ENCODE measurements around the gene KRT4.
"Not testable (repeated sequence)": the region's sequence is repeated elsewhere in the genome, so short reads cannot be mapped to it uniquely, and the experiment has no call there.

Gene KRT4

DNA sequence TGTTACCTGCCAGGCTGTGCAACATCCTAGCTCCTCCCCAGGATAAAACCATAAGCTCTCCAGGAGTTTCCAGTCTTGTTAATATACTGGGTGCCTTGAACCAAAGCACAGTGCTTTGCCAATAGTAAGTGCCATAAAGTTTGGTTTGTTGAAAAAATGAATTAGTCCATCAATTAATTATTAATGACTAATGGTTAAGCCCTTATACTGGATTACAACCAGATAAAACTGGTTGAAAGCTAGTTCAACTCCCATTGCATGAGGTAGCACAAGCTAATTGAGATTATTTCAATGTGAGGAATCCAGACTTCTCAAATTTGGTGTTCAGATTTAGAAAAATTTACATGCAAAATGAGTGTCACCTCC, 16.4 kb downstream of the KRT4 start:
- H3K27me3 ChIP-seq (replicated peaks), result peaks cover 2% of the 10 kb centered on the region
- H3K4me3 ChIP-seq (ENCODE audit: low read depth, low read length), result no peak overlapping the region
- no peak overlapping the region for H3K27ac ChIP-seq
- H3K36me3 ChIP-seq (replicated peaks), result no peaks in the 10 kb centered on the region
- no peak for DNase-seq
- no peak for TF ChIP-seq CTCF (IDR thresholded peaks at IDR 0.05; ENCODE audit: low read depth, low read length, missing control alignments)
- in situ Hi-C loops (cut with HindIII; ENCODE audit: low pct_ligation_motif_present, low sequenced_read_pairs), result no loop called here

GRCh38 chr12:52796839-52797528, 16.9 kb downstream of the KRT4 start:
- TF ChIP-seq CTCF (IDR thresholded peaks at IDR 0.05; ENCODE audit: low read depth, low read length, missing control alignments), result no peak
- in situ Hi-C loops (cut with HindIII; ENCODE audit: low pct_ligation_motif_present, low sequenced_read_pairs), result no loop called here
- no peak overlapping the region for H3K27ac ChIP-seq
- no peak overlapping the region for H3K4me3 ChIP-seq (ENCODE audit: low read depth, low read length)
- H3K27me3 ChIP-seq (replicated peaks), result peaks cover under 1% of the 10 kb centered on the region
- no peak for DNase-seq
- H3K36me3 ChIP-seq (replicated peaks), result no peaks in the 10 kb centered on the region

GRCh38 chr12:52796429-52796794, 17.5 kb downstream of the KRT4 start:
- Histone ChIP-seq H3K27me3 (replicated peaks) (no peaks in the 10 kb centered on the region), H3K36me3 (replicated peaks) (no peaks in the 10 kb centered on the region), H3K27ac (no peak overlapping the region), H3K4me3 (ENCODE audit: low read depth, low read length) (no peak overlapping the region)
- in situ Hi-C loops (cut with HindIII; ENCODE audit: low pct_ligation_motif_present, low sequenced_read_pairs), result no loop called here
- no peak for TF ChIP-seq CTCF (IDR thresholded peaks at IDR 0.05; ENCODE audit: low read depth, low read length, missing control alignments)
- no peak for DNase-seq

- in situ Hi-C loops (cut with HindIII; ENCODE audit: low pct_ligation_motif_present, low sequenced_read_pairs), result no loop called here
- DNase-seq, result no peak
Observed at GRCh38 chr12:52795694-52796428, 18.1 kb downstream of the KRT4 start, which contains the start of gene KRT3. TSS of gene KRT3 (minus strand) at chr12:52796117. CDS start at chr12:52796042, 75 bp downstream.

DNA sequence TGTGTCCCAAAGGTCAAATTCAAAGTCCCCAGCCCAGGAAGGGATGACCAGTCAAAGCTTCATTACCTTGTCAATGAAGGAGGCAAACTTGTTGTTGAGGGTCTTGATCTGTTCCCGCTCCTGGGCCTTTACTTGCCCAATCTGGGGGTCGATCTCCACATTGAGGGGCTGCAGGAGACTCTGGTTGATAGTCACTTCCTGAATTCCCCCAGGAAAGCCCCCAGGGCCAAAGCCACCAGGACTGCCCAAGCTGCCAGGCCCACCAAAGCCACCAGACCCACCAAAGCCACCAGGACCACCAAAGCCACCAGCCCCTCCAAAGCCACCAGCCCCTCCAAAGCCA, 18.6 kb downstream of the KRT4 start:
- H3K27me3 ChIP-seq (replicated peaks); in situ Hi-C loops (cut with HindIII; ENCODE audit: low pct_ligation_motif_present, low sequenced_read_pairs); H3K36me3 ChIP-seq (replicated peaks); H3K4me3 ChIP-seq (ENCODE audit: low read depth, low read length); DNase-seq; H3K27ac ChIP-seq: not testable (repeated sequence)

More at GRCh38 chr12:52795694-52796428, 18.1 kb downstream of the KRT4 start, which contains the start of gene KRT3:
- TF ChIP-seq CTCF (IDR thresholded peaks at IDR 0.05; ENCODE audit: low read depth, low read length, missing control alignments), result no peak
- Histone ChIP-seq H3K27me3 (replicated peaks) (peaks cover 3% of the 10 kb centered on the region), H3K4me3 (ENCODE audit: low read depth, low read length) (no peak within 1 kb of the TSS), H3K36me3 (replicated peaks) (no peaks in the 10 kb centered on the region), H3K27ac (no peak within 1 kb of the TSS)

DNA sequence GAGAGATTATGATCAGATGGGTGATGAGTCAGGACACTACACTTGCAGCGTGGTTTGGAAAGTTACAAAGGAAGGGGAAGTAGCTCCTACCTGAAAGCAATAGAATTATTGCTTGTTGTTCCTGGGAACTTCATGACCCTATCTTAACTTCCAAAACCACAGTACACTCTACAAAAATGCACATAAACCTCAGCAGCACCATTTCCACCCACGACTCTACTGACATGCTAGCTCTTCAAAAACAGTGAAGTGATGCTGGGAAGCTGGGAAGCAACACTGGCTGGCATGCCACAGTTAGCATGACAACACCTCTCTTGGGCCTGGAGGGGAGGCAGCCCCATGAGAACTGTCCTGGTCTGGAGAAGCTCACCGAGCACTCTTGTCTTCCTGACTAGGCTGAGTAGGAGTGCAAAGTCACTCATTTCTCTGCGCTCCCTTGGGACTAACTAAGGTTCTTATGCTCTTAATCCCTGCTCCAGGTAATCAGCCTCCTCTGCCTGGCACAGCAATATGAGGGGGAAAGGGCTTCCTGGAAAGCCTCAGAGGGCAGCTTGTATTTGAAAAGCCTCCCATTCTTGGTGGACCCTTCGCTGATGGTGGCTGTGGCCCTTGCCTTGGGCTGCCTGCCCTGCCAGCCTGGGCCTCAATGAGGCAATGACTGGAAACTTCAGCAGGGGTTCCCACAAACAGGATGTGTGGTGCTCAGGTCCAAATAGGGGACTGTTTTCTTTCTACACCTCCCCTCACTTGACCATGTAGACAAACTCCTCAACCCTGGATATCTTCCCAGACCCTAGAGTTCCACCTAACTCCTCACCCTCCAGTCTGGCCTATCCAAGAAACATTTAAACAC, 19.2 kb downstream of the KRT4 start:
- DNase-seq, result no peak
- no peaks in the 10 kb centered on the region for H3K36me3 ChIP-seq (replicated peaks)
- in situ Hi-C loops (cut with HindIII; ENCODE audit: low pct_ligation_motif_present, low sequenced_read_pairs), result no loop called here
- TF ChIP-seq CTCF (IDR thresholded peaks at IDR 0.05; ENCODE audit: low read depth, low read length, missing control alignments), result no peak
- H3K27ac ChIP-seq, result no peak overlapping the region
- H3K27me3 ChIP-seq (replicated peaks), result peaks cover 11% of the 10 kb centered on the region
- no peak overlapping the region for H3K4me3 ChIP-seq (ENCODE audit: low read depth, low read length)

All from brain microvascular endothelial cell (primary cell).